ENCODE results near the gene LRPAP1. TPM values are rescaled to one million over a fixed set of nuclear protein-coding genes. Genes with fewer than 3 reads are reported as not detected.

LRPAP1 gene
- total RNA-seq, 1 donor from 2014 or later: 92.2 TPM

Other genes with a start within 250 kb of the LRPAP1 start
- gene RGS12, start 239.4 kb downstream of the LRPAP1 start, total RNA-seq (ENCODE audit: unreplicated experiment): 116 TPM
- 2.4 TPM for gene HGFAC, start 90.5 kb downstream of the LRPAP1 start, total RNA-seq (ENCODE audit: unreplicated experiment)
- gene DOK7, start 69.1 kb downstream of the LRPAP1 start, total RNA-seq (ENCODE audit: unreplicated experiment): 0.69 TPM
- gene ADRA2C, start 234.0 kb upstream of the LRPAP1 start, total RNA-seq (ENCODE audit: unreplicated experiment): 3.2 TPM